ENCODE data around the gene TIE1. TPM values are rescaled to one million over a fixed set of nuclear protein-coding genes. Genes with fewer than 3 reads are reported as not detected.

The TIE1 gene
- total RNA-seq, 1 donor from 2014 or later, result 0.21 TPM

DNA sequence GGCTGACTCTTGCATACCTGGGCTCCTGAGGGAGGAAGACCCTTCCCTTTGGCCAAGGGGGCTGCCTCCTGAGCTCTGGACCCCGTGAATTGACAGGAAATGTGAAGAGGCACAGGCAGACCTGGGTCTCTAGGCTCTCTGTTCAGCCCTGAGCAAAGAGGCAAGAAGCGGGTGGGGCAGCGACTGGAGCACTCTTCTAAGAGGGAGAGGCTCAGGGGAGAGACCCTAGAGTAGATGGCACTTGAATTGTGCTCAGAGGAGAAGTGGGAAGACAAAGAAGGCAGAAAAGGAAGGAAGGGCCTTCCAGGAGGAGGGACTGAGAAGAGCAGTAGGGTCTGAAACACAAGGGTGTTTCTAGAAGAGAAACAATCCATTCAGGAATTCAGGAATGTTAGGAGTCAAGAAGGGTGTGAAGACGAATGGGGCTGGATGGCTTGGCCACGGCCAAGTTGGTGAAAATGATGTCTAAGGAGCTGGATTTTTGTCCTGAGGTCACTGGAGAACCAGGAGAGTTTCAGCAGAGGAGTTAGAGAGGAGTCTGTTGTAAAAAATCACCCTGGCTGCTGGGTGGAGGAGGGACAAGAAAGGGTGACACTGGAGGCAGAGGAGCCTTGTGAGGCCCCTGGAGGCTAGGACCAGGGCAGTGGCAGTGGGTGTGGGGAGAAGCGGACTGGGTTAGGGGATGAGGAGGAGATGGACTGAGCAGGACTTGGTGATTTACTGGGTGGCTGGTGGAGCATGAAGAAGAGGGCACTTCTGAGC is 5.3 kb downstream of the TIE1 start:
- no peak overlapping the region for H3K4me3 Mint-ChIP-seq
- H3K4me3 ChIP-seq, result no peak overlapping the region
- no peaks in the 10 kb centered on the region for H3K27me3 ChIP-seq
- TF ChIP-seq EZH2phosphoT487 (IDR thresholded peaks at IDR 0.05) (no peak), EZH2 (IDR thresholded peaks at IDR 0.05) (no peak), CTCF (IDR thresholded peaks at IDR 0.05) (no peak)
- DNase-seq (ENCODE audit: low spot score), result no peak
- H4K20me1 ChIP-seq (ENCODE audit: low read depth), result no peaks in the 10 kb centered on the region
- H3K79me2 ChIP-seq (ENCODE audit: low read depth), result no peaks in the 10 kb centered on the region
- H3K4me2 ChIP-seq, result no peak overlapping the region
- H3F3A ChIP-seq (ENCODE audit: low read depth), result no peaks in the 10 kb centered on the region
- peaks cover 7% of the 10 kb centered on the region for H3K27me3 Mint-ChIP-seq (ENCODE audit: insufficient read depth, low read depth)
- peaks cover 19% of the 10 kb centered on the region for H3K4me1 Mint-ChIP-seq
- H3K4me1 ChIP-seq, result peaks cover 4% of the 10 kb centered on the region
- no peak overlapping the region for H3K27ac Mint-ChIP-seq
- H2AFZ ChIP-seq (replicated peaks), result no peak overlapping the region
- H3K9me3 Mint-ChIP-seq, result no peaks in the 10 kb centered on the region
- no peak overlapping the region for H3K27ac ChIP-seq
- no peaks in the 10 kb centered on the region for H3K9me3 ChIP-seq (ENCODE audit: low read depth)
- no peaks in the 10 kb centered on the region for H3K36me3 ChIP-seq
- H3K9ac ChIP-seq, result no peak overlapping the region
- no peaks in the 10 kb centered on the region for H3K36me3 Mint-ChIP-seq

DNA sequence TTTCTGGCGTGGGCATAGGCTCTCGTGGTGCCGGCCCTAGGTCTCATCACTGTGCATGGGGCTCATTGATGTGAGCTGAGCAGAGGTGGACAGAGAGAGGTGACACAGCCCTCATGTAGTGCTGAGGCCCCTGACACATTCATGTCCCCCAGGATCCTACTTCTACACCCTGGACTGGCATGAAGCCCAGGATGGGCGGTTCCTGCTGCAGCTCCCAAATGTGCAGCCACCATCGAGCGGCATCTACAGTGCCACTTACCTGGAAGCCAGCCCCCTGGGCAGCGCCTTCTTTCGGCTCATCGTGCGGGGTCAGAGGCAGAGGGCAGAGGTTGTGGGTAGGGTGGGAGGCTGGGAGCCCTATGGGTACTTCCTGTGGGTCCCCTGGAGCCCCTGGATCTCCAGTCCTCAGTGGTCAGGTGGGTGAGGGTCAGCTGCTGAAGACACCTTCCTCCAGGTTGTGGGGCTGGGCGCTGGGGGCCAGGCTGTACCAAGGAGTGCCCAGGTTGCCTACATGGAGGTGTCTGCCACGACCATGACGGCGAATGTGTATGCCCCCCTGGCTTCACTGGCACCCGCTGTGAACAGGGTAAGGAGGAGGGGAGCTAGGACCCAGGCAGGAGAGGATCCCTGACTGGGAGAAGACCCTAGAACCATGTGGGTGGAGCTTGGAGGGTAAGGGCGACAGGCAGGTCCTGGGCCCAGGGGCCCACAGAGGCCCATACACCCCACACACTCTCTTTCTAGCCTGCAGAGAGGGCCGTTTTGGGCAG is 6.1 kb downstream of the TIE1 start:
- no peak overlapping the region for H3K4me3 ChIP-seq
- TF ChIP-seq EZH2 (IDR thresholded peaks at IDR 0.05), result no peak
- TF ChIP-seq EZH2phosphoT487 (IDR thresholded peaks at IDR 0.05), result no peak
- no peak for TF ChIP-seq CTCF (IDR thresholded peaks at IDR 0.05)
- H3K27me3 ChIP-seq, result no peaks in the 10 kb centered on the region
- no peaks in the 10 kb centered on the region for H3K79me2 ChIP-seq (ENCODE audit: low read depth)
- H2AFZ ChIP-seq (replicated peaks), result no peak overlapping the region
- H4K20me1 ChIP-seq (ENCODE audit: low read depth), result no peaks in the 10 kb centered on the region
- no peaks in the 10 kb centered on the region for H3F3A ChIP-seq (ENCODE audit: low read depth)
- H3K27me3 Mint-ChIP-seq (ENCODE audit: insufficient read depth, low read depth), result peaks cover 7% of the 10 kb centered on the region
- peaks cover 4% of the 10 kb centered on the region for H3K4me1 ChIP-seq
- no peaks in the 10 kb centered on the region for H3K9me3 Mint-ChIP-seq
- no peaks in the 10 kb centered on the region for H3K36me3 ChIP-seq
- H3K27ac ChIP-seq, result no peak overlapping the region
- H3K9ac ChIP-seq, result no peak overlapping the region
- H3K4me2 ChIP-seq, result no peak overlapping the region
- H3K4me1 Mint-ChIP-seq, result peaks cover 16% of the 10 kb centered on the region
- DNase-seq (ENCODE audit: low spot score), result no peak
- no peaks in the 10 kb centered on the region for H3K36me3 Mint-ChIP-seq
- no peaks in the 10 kb centered on the region for H3K9me3 ChIP-seq (ENCODE audit: low read depth)
- no peak overlapping the region for H3K4me3 Mint-ChIP-seq
- no peak overlapping the region for H3K27ac Mint-ChIP-seq

GRCh38 chr1:43307458-43308158 is 6.8 kb downstream of the TIE1 start:
- H3K79me2 ChIP-seq (ENCODE audit: low read depth), result no peaks in the 10 kb centered on the region
- H3K4me1 ChIP-seq, result peaks cover 4% of the 10 kb centered on the region
- no peak overlapping the region for H3K4me2 ChIP-seq
- no peaks in the 10 kb centered on the region for H3K36me3 ChIP-seq
- H3K27ac ChIP-seq, result no peak overlapping the region
- Mint-ChIP-seq H3K27me3 (ENCODE audit: insufficient read depth, low read depth) (peaks cover 7% of the 10 kb centered on the region), H3K4me1 (peaks cover 10% of the 10 kb centered on the region), H3K4me3 (no peak overlapping the region), H3K27ac (no peak overlapping the region), H3K9me3 (no peaks in the 10 kb centered on the region), H3K36me3 (no peaks in the 10 kb centered on the region)
- H3K9me3 ChIP-seq (ENCODE audit: low read depth), result no peaks in the 10 kb centered on the region
- no peak for DNase-seq (ENCODE audit: low spot score)
- no peak overlapping the region for H3K9ac ChIP-seq
- TF ChIP-seq EZH2 (IDR thresholded peaks at IDR 0.05) (no peak), EZH2phosphoT487 (IDR thresholded peaks at IDR 0.05) (no peak)
- H4K20me1 ChIP-seq (ENCODE audit: low read depth), result no peaks in the 10 kb centered on the region
- no peaks in the 10 kb centered on the region for H3K27me3 ChIP-seq
- H2AFZ ChIP-seq (replicated peaks), result no peak overlapping the region
- no peaks in the 10 kb centered on the region for H3F3A ChIP-seq (ENCODE audit: low read depth)
- no peak overlapping the region for H3K4me3 ChIP-seq

Measured in neural progenitor cell (in vitro differentiated cells).